NCI-H128 (cell line): Measurements from ENCODE around the gene NTF3.

Experiments
- DNase-seq: peaks from one replicate; lab custom pipeline; 2025; ENCODE audit not compliant: unreplicated experiment; lab: John Stamatoyannopoulos, UW

NTF3 gene

DNA sequence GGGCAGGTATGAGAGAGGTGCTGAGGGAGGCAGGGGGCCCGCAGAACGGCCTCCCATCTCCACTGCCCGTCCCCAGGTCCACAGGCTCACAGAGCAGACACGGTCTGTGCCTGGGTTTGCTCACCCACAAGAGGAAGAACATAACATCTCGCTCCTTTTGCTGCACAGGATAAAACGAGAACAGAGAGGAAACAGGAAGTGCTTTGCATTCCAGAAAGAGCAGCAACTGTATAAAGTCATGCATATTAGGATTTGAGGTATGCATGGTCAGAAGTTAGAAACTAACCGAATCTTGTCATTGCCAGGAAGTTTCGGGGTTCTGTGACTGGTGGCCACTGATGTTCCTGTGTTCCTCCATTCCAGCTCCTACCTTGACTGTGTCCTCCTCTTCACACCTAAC is 25.0 kb downstream of the NTF3 start:
- no peak for DNase-seq

- no peak for DNase-seq
These were observed 26.5 kb downstream of the NTF3 start for GRCh38 chr12:5458229-5459050.

DNA sequence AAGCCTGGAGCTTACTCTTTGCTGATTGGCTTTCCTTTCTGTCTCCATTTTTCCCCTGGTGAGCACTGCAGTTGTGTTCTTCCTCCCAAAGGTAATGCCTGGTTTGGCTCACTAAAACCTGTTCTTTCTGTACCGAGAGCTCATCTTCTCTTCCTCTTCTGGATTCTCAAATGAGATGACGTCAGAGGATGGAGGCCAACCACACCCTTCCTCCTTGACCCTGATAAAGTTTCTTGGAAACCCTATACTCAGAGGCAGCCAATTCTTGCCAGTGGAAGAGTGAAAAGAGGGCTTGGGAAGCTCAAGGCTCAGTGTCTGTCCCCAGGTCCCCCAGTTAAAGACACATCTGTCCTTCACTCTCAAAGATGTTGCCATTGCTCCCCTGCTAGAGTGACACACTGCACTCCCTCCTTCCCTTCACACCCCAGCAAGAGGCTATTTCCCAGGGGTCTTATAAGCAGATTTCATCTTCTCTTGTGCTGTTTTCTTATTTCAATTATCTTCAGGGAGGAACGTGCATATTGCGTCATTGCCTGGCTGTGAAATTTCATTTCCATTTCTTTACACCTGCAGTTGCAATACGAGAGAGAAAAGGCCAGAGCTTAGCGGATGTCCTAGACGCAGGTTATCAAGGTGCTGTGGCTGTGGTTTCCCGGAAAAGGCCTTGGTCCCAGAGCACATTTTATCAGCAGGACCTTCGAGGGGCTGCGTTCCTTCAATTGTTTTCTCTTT is 27.3 kb downstream of the NTF3 start:
- no peak for DNase-seq

- DNase-seq, result no peak
These were observed 28.9 kb downstream of the NTF3 start for GRCh38 chr12:5460817-5461216.

- DNase-seq, result no peak
These were observed 30.1 kb downstream of the NTF3 start for GRCh38 chr12:5461966-5462365.

GRCh38 chr12:5464096-5464495 is 32.2 kb downstream of the NTF3 start:
- no peak for DNase-seq

- no peak for DNase-seq
These were observed 33.5 kb downstream of the NTF3 start for GRCh38 chr12:5465384-5465783.

- no peak for DNase-seq
These were observed 34.6 kb downstream of the NTF3 start for GRCh38 chr12:5466521-5466960.

- no peak for DNase-seq
These were observed 36.0 kb downstream of the NTF3 start for GRCh38 chr12:5467931-5468330.

GRCh38 chr12:5470221-5470620 is 38.3 kb downstream of the NTF3 start:
- DNase-seq, result no peak

DNA sequence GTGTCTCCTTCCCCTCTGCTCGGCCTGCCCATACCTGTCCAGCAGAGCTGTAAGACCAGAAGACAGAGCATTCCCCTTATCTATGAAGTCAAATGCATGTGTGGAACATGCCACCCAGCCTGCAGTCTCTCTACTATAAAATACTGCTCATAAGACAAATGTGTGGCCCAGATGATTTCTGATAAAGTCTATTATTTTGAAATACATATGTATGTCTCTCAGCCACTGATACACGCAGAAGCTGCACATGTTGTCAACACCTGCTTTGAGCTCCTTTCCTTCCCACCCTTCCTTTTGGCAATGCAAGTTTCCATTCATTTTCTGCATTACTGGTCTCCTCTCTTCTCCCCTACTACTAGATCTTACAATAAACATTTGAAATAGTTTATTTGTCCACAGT is 38.8 kb downstream of the NTF3 start:
- no peak for DNase-seq

DNA sequence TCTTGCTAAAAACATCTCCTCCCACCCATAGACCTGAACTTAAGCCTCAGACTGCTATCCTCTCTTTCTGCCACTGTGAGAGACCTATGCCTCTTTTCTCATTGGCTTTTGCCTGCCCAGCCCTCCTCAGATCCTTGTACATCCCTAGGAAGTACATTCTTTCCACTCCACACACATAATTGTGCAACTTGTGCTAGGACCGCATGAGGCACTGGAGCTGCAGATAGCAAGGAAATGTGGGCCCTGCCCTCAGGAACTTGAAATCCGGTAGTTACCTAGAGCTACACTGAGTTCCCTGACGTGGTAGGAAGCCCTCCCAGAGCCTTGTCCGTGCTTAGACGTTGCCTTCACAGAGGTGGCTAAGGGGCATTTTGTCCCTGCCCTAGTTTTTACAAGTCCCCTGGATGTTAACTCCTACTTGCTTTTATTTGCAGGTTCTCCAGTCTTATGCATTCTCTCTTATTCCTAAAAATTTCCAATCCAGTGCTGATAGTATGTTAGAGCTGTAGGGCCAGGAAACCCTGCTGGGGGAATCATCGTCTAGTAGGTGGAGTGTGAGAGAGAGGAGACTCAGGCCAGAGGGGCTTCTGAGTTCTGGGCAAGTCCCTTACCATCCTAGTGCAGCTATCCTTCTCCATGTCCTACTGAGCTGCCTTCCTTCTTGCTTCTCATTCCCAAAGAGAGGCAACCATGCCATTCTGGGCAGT is 41.3 kb downstream of the NTF3 start:
- DNase-seq, result no peak

- DNase-seq, result no peak
These were observed 41.8 kb downstream of the NTF3 start for GRCh38 chr12:5473783-5474116.

DNA sequence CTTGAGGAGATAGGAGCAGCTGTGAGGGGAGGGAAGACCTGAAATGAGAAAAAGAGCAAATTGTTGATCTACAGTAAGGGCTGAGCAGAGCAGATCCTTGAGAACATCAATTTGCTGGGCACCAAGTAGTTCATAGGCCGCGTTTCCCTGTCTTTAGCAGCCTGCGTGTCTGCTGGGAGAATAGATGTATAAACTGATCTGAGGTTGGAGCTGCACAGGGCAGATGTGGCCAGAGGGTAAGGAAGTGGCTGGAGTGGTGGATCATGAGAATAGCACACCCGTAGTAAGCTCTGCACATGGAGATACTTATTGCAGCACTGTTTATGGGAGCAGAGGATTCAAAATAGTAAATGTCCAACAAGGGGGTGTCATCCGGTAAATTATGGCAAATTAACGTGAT is 44.4 kb downstream of the NTF3 start:
- no peak for DNase-seq

- no peak for DNase-seq
These were observed 46.3 kb downstream of the NTF3 start for GRCh38 chr12:5478081-5478706.

- DNase-seq, result no peak
These were observed 47.9 kb downstream of the NTF3 start for GRCh38 chr12:5479761-5480160.

DNA sequence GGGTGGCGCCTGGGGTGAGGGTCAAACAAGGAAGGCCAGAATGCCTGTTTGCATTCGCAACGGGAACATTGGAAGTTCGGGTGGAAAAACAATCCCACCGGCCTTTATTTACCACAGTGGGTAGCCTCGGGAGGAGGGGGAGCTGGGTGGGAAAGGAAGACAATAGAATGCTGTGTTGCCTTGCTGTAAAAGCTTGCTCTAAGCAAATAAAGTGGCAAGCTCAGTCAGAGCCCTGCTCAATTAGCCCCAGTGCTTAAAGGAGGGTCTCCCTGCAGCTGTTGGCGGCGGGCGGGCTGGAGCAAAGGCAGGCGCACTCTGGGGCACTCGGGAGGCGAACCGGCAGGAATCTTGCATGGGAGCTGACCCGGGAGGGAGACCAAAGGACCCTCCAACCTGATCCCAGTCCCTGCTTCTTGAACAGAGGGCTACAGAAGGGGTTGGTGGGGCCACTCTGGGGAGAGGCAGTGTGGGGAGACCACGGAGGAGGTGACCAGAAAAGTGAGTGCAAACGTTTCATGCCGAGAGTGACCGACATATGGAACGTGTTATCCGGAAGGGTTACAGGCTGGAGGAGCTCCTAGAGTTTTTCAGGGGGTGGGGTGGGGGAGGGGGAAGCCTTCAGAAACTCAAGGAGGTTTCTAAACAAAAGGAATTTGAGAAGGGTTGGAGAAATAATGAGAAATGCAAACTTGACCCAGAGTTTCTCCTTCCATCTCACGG is 48.5 kb downstream of the NTF3 start:
- DNase-seq, result peak; percentile 72

DNA sequence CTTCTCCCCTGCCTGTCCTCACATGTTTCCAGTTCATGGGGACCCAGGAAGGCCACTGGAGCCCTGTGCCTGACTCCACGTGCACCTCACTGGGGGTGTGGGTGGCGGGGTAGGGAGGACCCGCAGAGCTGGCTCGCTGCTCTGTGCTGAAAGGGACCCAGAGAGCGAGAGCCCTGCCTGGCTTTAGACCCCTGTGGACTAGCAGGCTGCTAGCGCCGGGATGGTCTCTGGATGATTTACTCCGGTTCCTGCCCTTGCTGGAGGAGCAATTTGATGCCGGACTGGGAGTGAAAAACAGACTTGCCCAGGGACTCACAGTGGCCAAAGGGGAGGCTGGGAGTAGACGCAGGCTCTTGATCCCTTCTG is 49.0 kb downstream of the NTF3 start:
- DNase-seq, result no peak

- DNase-seq, result no peak
These were observed 49.7 kb downstream of the NTF3 start for GRCh38 chr12:5481645-5482044.

- no peak for DNase-seq
These were observed 52.5 kb downstream of the NTF3 start for GRCh38 chr12:5484426-5484825.

- DNase-seq, result no peak
These were observed 53.5 kb downstream of the NTF3 start for GRCh38 chr12:5485454-5485853.
